ENCODE results near the gene GPC2.
"Not testable (repeated sequence)": the region's sequence is repeated elsewhere in the genome, so short reads cannot be mapped to it uniquely, and the experiment has no call there.

Gene GPC2

GRCh38 chr7:100221767-100222444 is 44.7 kb upstream of the GPC2 start:
- no peak overlapping the region for H3K4me3 ChIP-seq (replicated peaks; ENCODE audit: insufficient read depth, low read length)
- TF ChIP-seq GABPA (IDR thresholded peaks at IDR 0.05; ENCODE audit: low read depth) (no peak), REST (IDR thresholded peaks at IDR 0.05; ENCODE audit: insufficient replicate concordance, low read depth) (no peak), POLR2AphosphoS5 (IDR thresholded peaks at IDR 0.05; ENCODE audit: low read depth) (no peak), CTCF (IDR thresholded peaks at IDR 0.05; ENCODE audit: insufficient read depth, low read length) (no peak), SPI1 (IDR thresholded peaks at IDR 0.05; ENCODE audit: borderline replicate concordance, low read depth) (no peak)
- H3K27me3 ChIP-seq (ENCODE audit: insufficient read depth, poor library complexity, severe bottlenecking) = no peaks in the 10 kb centered on the region
- no peak for DNase-seq (ENCODE audit: low read depth in 1 of 2, low spot score in 1 of 2)
- no peak overlapping the region for H3K27ac ChIP-seq (replicated peaks)

GRCh38 chr7:100221231-100221718 is 44.1 kb upstream of the GPC2 start:
- no peaks in the 10 kb centered on the region for H3K27me3 ChIP-seq (ENCODE audit: insufficient read depth, poor library complexity, severe bottlenecking)
- no peak for DNase-seq (ENCODE audit: low read depth in 1 of 2, low spot score in 1 of 2)
- no peak overlapping the region for H3K27ac ChIP-seq (replicated peaks)
- H3K4me3 ChIP-seq (replicated peaks; ENCODE audit: insufficient read depth, low read length) = no peak overlapping the region
- TF ChIP-seq CTCF (IDR thresholded peaks at IDR 0.05; ENCODE audit: insufficient read depth, low read length) (no peak), REST (IDR thresholded peaks at IDR 0.05; ENCODE audit: insufficient replicate concordance, low read depth) (no peak), GABPA (IDR thresholded peaks at IDR 0.05; ENCODE audit: low read depth) (no peak), POLR2AphosphoS5 (IDR thresholded peaks at IDR 0.05; ENCODE audit: low read depth) (no peak)

- H3K27ac ChIP-seq (replicated peaks) = no peak overlapping the region
- no peaks in the 10 kb centered on the region for H3K27me3 ChIP-seq (ENCODE audit: insufficient read depth, poor library complexity, severe bottlenecking)
- H3K4me3 ChIP-seq (replicated peaks; ENCODE audit: insufficient read depth, low read length) = no peak overlapping the region
- TF ChIP-seq REST (IDR thresholded peaks at IDR 0.05; ENCODE audit: insufficient replicate concordance, low read depth) (no peak), SPI1 (IDR thresholded peaks at IDR 0.05; ENCODE audit: borderline replicate concordance, low read depth) (no peak), GABPA (IDR thresholded peaks at IDR 0.05; ENCODE audit: low read depth) (no peak), CTCF (IDR thresholded peaks at IDR 0.05; ENCODE audit: insufficient read depth, low read length) (no peak), POLR2AphosphoS5 (IDR thresholded peaks at IDR 0.05; ENCODE audit: low read depth) (no peak)
- DNase-seq (ENCODE audit: low read depth in 1 of 2, low spot score in 1 of 2) = no peak
Measured at GRCh38 chr7:100220586-100221230, 43.5 kb upstream of the GPC2 start.

- H3K4me3 ChIP-seq (replicated peaks; ENCODE audit: insufficient read depth, low read length); H3K27ac ChIP-seq (replicated peaks); H3K27me3 ChIP-seq (ENCODE audit: insufficient read depth, poor library complexity, severe bottlenecking); DNase-seq (ENCODE audit: low read depth in 1 of 2, low spot score in 1 of 2): not testable (repeated sequence)
Measured at GRCh38 chr7:100219801-100220585, 42.8 kb upstream of the GPC2 start, which contains the start of gene PVRIG. PVRIG (plus strand) TSS chr7:100219949; CDS start chr7:100219971, 22 bp downstream.
